ENCODE results near the gene ASZ1.
"Not testable (repeated sequence)": the region's sequence is repeated elsewhere in the genome, so short reads cannot be mapped to it uniquely, and the experiment has no call there.

ASZ1 gene

GRCh38 chr7:117427258-117427701, at the start of gene ASZ1:
Gene ASZ1, minus strand, starts transcription at chr7:117427493. Its CDS starts 33 bp downstream, at chr7:117427460.
- no peak within 1 kb of the TSS for H3K4me3 ChIP-seq (ENCODE audit: low read depth, low read length)
- TF ChIP-seq, protein P1, sequence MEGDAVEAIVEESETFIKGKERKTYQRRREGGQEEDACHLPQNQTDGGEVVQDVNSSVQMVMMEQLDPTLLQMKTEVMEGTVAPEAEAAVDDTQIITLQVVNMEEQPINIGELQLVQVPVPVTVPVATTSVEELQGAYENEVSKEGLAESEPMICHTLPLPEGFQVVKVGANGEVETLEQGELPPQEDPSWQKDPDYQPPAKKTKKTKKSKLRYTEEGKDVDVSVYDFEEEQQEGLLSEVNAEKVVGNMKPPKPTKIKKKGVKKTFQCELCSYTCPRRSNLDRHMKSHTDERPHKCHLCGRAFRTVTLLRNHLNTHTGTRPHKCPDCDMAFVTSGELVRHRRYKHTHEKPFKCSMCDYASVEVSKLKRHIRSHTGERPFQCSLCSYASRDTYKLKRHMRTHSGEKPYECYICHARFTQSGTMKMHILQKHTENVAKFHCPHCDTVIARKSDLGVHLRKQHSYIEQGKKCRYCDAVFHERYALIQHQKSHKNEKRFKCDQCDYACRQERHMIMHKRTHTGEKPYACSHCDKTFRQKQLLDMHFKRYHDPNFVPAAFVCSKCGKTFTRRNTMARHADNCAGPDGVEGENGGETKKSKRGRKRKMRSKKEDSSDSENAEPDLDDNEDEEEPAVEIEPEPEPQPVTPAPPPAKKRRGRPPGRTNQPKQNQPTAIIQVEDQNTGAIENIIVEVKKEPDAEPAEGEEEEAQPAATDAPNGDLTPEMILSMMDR (IDR thresholded peaks at IDR 0.05; ENCODE audit: low read depth, low read length): no peak

DNA sequence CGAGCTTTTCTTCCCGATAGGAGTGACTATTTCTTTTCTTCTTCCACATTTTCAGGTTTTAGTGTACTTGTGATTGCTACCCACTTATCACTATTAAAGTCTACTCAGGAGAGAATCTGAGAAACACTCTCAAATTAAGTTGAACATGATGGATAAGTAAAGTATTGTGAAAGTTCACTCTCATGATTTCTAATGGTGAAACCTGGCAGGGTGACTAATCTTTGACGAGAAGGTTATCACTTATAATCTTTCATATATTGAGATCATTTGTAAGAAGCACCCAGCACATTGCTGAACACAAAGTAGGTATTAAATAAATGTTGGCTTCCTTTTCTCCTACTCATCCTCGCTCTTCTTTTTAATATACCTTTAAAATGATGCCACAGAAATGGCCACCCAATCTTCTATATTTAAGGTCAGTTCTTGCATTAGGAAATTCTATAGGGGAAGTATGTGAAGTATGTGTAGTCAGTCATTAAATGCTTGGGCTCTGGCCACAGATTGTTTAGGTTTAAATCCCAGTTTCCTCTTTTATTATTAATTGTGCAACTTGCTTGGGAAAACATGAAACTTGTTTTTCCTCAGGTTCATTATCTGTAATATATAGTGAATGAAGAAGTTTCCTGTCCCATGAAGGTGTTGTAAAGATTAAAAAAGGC, 49.4 kb upstream of the ASZ1 start:
- TF ChIP-seq, protein P1 (IDR thresholded peaks at IDR 0.05; ENCODE audit: low read depth, low read length): no peak
- H3K4me3 ChIP-seq (ENCODE audit: low read depth, low read length): no peak overlapping the region

DNA sequence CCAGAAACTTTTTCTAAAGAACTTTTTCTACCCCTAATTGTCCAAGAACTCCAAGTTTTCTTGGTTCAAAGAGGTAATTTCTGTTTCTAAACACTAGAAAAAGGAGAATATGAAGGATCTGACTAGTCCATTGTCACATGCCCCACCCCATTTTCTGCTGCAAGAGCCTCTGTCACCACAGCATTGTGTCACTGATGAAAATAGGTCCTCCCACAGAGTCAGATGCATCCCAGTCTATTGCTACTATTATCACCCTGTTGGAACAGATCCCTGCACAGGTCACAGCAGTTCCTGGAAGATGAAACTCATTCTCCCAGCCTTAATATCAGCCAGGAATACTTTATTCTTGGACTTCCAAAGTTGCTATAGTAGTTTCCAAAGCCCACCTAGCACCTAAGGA, 45.0 kb upstream of the ASZ1 start:
- H3K4me3 ChIP-seq (ENCODE audit: low read depth, low read length): no peak overlapping the region
- TF ChIP-seq, protein P1 (IDR thresholded peaks at IDR 0.05; ENCODE audit: low read depth, low read length): no peak

GRCh38 chr7:117470777-117471176, 43.5 kb upstream of the ASZ1 start:
- no peak overlapping the region for H3K4me3 ChIP-seq (ENCODE audit: low read depth, low read length)
- TF ChIP-seq, protein P1 (IDR thresholded peaks at IDR 0.05; ENCODE audit: low read depth, low read length): no peak

GRCh38 chr7:117468174-117468573, 40.9 kb upstream of the ASZ1 start:
- TF ChIP-seq, protein P1 (IDR thresholded peaks at IDR 0.05; ENCODE audit: low read depth, low read length): no peak
- no peak overlapping the region for H3K4me3 ChIP-seq (ENCODE audit: low read depth, low read length)

DNA sequence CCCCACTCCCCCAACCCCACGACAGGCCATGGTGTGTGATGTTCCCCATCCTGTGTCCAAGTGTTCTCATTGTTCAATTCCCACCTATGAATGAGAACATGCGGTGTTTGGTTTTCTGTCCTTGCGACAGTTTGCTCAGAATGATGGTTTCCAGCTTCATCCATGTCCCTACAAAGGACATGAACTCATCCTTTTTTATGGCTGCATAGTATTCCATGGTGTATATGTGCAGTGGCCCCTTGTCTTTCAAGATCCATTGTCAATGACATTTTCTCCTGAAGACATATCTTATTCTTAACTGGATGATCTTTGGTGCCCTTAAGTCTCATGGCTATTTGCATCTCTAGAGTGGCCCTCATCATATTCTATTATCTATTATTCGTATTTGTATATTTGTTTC, 33.5 kb upstream of the ASZ1 start:
- H3K4me3 ChIP-seq (ENCODE audit: low read depth, low read length): not testable (repeated sequence)

- H3K4me3 ChIP-seq (ENCODE audit: low read depth, low read length): no peak overlapping the region
- TF ChIP-seq, protein P1 (IDR thresholded peaks at IDR 0.05; ENCODE audit: low read depth, low read length): no peak
Measured at GRCh38 chr7:117459735-117460134, 32.4 kb upstream of the ASZ1 start.

Measured in WI38 (cell line).